HuH-7 (cell line): ENCODE measurements around the gene LAG3.
A peak's percentile ranks its signal among the peaks of the same experiment; 100 is the strongest.
"Not testable (repeated sequence)": the region's sequence is repeated elsewhere in the genome, so short reads cannot be mapped to it uniquely, and the experiment has no call there.

Source experiments
- DNase-seq: peaks from one replicate; pipeline ENCODE4 v3.0.0; 2011; ENCODE audit warnings: low spot score

Gene LAG3

DNA sequence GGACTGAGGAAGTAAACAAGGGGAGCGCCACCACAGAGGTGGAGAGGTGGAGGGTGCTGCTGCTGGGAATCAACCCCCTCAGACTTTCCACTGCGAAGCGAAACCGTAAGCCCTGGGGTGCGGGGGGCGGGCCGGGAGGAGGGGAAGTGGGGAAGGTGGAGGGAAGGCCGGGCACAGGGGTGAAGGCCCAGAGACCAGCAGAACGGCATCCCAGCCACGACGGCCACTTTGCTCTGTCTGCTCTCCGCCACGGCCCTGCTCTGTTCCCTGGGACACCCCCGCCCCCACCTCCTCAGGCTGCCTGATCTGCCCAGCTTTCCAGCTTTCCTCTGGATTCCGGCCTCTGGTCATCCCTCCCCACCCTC lies at the start of gene LAG3:
Gene LAG3, plus strand, starts transcription at position 190 of the 365 bp plus-strand sequence. CDS start 333 bp downstream, outside the sequence.
- no peak for DNase-seq

DNA sequence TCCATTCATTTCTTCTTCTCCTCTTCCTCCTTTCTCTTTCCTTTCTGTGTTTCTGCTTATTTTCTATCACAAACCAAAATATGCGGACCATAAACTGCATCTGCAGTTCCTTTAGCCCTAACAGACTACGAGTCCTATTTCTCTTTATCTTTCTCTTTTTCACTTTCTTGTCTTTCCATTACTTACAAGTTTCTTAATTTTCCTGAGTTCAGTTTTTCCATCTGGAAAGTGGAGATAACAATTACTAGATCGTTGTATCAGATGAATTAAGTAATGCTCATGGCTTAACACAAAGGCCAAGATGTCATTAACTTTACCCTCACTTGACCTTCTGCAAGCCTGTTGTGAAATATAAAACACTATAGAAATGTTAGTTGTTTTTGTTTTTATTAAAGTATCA lies 49.5 kb upstream of the LAG3 start:
- no peak for DNase-seq

DNA sequence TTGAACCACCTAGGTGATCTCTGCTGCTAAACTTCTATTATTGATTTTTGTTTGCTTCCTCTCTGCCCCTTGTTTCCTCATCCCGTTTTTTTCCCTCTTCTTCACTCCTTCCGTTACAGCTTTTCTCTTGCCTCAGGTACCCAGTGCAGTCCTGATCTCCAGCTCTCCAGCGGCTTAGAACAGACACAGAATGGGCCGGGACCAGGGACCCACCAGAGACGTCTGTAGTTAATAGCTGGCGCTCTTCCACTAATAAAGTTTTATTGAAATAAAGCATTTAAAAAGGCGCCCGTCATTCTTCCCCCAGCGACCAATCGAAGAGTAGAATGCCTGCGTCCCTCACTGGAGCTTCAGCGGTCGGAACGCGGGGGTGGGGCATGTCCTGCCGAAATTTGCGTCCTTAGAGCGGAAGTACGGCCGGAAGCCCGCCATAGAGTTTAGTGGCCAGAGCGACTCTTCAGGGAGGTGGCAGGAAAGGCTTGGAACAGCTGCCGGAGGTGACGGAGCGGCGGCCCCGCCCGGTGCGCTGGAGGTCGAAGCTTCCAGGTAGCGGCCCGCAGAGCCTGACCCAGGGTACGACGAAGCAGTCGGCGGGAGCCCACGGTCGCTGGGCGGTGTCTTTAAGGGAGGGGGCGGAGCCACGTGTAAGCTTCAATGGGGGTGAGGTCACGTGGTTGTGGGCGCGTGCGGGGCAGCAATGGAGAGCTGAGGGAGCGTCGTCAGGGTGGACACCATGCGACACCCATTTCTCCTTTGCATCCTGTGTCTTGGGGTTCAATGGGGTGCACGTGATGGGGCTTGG lies 48.5 kb upstream of the LAG3 start, which contains the start of gene COPS7A:
Gene COPS7A, plus strand, starts transcription at position 440 of the 802 bp plus-strand sequence. CDS start 611 bp downstream, outside the sequence.
- peak; percentile 96 for DNase-seq

DNA sequence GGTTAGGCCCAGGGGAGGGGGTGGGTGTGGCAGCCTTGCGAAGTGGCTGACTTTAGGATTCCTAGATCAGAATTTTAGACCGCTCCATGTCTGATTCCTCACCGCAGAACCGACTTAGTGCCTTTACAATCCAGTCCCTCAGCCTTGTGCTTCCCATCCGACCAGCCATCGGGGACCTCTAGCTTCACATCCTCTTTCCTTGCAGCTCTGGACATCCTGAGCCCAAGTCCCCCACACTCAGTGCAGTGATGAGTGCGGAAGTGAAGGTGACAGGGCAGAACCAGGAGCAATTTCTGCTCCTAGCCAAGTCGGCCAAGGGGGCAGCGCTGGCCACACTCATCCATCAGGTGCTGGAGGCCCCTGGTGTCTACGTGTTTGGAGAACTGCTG lies 47.9 kb upstream of the LAG3 start:
- no peak for DNase-seq

DNA sequence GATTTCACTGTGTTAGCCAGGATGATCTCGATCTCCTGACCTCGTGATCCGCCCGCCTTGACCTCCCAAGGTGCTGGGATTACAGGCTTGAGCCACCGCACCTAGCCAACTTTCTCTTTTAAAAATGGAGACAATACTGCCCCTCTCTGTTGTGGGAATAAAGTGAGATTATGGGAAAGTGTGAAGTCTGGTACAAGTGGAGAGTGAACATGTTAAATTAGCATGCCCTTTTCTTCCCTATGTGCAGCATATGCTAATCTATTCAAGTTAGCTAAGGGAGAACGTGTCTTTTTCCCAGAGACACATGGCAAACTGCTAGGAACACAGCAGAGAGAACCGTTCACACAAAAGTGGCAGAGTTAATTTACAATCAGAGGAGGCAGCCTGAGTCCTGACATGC lies 47.0 kb upstream of the LAG3 start:
- no peak for DNase-seq

DNA sequence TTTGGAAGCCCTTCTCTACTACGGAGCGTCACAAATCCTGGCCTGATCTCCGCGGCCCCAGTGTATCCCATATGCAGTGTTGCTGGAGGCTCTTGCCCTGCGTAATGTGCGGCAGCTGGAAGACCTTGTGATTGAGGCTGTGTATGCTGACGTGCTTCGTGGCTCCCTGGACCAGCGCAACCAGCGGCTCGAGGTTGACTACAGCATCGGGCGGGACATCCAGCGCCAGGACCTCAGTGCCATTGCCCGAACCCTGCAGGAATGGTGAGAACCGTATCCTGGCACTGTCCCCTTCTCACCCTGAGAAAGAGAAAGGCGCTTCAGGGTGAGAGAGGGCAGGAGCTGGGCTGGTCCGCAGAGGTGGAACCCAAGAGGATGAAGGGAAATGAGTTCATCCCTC lies 43.1 kb upstream of the LAG3 start:
- DNase-seq = no peak

DNA sequence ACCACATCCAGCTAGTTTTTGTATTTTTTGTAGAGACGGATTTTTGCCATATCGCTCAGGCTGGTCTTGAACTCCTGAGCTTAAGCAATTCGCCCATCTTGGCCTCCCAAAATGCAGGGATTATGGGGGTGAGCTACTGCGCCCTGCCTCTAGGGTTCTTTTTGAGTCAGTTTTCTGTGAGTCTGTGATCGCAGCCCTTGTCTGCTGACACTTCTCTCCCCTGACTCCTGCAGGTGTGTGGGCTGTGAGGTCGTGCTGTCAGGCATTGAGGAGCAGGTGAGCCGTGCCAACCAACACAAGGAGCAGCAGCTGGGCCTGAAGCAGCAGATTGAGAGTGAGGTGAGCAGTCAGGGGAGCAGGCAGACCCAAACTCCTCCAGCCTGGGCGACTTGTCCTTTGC lies 42.2 kb upstream of the LAG3 start:
- no peak for DNase-seq

DNA sequence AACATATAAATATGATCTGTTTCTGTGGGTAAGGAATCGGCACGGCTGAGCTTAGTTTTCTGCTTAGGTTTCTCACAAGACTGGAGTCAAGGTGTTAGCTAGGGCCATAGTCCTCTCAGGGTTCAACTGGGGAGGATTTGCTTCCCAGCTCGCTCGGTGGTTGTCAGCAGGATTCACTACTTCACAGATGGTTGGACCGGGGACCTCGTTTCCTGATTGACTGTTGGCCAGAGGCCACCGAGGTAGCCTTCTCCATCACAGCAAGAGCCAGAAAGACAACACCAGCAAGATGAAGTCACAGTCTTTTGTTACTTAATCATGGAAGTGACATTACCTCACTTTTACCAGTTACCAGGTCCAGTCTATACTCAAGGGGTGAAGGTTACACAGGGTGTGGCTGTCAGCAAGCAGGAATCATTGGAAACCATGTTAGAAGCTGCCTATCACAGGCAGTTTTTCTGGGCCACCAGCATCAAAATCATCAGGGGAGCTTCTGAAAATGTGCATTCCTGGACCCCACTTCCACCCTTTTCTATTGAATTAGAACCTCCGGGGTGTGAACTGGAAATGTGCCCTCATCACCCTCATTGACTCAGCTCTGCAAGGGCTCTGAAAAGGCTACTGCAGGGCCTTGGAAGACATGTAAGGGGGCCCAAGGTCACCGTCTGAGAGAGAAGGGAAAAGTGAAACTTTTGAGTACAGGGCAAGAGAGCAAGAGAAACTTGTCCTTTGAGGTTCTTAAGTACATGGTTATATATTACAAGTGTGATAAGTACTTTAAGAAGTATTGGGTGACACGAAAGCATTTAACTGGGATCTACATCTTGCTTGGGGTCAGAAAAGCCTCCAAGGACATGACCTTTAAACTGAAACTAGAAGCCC lies 37.6 kb upstream of the LAG3 start:
- DNase-seq = no peak

DNA sequence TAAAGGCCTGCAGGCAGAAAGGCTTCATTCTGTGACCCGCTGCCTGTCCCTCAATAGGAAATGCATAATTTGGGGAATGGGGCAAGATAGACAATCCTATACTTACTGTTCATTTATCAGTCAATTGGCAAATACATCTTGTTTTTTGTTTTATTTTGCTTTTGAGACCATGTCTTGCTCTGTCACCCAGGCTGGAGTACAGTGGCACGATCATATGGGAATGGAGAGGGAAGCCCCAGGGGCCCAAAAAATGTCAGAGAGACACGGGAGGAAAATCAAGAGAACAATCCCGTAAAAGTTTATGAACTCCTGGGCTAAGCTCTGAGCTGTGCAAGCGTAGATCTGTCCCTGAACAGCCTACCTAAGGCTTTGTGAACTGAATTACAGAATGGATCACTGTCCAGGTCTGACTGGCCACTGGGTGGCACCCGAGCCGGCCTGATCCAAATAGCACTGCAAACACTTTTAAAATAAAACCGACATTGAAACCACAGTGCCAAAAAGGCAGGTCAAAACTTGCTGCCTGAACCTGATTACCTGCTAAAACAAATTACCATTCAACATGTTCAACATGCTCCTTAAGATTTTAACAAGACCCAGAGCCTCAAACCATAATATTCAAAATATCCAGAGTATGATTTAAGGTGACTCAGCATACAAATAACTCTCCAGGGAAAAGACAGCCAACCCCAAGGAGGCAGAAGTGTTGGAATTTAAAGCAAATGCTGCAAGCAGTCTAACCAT lies 36.7 kb upstream of the LAG3 start:
- peak; percentile 73 for DNase-seq

DNA sequence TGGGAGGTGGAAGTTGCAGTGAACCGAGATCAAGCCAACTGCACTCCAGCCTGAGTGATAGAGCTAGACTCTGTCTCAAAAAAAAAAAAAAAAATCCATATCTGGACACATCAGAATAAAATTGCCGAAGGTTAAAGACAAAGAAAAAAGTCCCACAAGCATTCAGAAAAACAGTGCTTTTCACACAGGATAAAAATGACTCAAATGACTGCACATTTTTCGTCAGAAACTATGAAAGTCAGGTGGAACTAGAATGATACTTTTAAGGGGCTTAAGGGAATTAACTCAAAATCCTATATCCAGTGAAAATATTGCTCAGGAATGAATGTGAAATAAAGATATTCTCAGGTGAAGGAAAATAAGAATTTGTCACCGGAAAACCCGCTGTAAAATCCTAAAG lies 35.6 kb upstream of the LAG3 start:
- no peak for DNase-seq

DNA sequence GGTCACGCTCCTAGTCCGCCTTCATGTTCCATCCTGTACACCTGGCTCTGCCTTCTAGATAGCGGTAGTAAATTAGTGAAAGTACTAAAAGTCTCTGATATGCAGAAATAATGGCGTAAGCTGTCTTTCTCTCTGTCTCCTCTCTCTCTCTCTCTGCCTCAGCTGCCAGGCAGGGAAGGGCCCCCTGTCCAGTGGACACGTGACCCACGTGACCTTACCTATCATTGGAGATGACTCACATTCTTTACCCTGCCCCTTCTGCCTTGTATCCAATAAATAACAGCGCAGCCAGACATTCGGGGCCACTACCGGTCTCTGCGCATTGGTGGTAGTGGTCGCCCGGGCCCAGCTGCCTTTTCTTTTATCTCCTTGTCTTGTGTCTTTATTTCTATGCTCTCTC lies 30.2 kb upstream of the LAG3 start:
- not testable (repeated sequence) for DNase-seq

DNA sequence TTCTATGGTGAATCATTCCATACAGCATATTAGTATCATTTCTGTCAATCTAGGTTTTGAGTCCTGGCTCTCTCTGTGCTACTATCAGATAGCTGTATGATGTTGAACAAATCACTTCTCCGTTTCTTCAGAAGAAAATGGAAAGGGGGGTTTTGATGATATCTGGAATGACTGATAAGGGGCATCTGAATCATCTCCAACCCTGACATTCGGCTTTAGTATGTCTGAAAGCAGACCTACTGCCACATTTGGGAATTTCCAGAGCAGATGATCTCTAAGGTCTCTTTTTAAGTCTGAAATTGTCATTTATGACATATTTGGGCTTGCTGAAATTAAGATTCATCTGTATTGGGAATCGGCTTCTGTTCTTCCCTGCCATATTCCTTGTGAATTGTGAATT lies 29.5 kb upstream of the LAG3 start:
- no peak for DNase-seq

DNA sequence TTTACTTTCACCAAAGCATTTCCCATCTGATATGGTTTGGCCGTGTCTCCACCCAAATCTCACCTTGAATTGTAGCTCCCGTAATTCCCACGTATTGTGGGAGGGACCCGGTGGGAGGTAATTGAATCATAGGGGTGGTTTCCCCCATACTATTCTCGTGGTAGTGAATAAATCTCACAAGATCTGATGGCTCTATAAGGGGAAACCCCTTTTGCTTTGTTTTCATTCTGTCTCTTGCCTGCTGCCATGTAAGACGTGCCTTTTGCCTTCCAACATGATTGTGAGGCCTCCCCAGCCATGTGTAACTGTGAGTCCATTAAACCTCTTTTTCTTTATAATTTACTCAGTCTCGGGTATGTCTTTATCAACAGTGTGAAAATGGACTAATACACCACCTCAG lies 29.0 kb upstream of the LAG3 start:
- not testable (repeated sequence) for DNase-seq

DNA sequence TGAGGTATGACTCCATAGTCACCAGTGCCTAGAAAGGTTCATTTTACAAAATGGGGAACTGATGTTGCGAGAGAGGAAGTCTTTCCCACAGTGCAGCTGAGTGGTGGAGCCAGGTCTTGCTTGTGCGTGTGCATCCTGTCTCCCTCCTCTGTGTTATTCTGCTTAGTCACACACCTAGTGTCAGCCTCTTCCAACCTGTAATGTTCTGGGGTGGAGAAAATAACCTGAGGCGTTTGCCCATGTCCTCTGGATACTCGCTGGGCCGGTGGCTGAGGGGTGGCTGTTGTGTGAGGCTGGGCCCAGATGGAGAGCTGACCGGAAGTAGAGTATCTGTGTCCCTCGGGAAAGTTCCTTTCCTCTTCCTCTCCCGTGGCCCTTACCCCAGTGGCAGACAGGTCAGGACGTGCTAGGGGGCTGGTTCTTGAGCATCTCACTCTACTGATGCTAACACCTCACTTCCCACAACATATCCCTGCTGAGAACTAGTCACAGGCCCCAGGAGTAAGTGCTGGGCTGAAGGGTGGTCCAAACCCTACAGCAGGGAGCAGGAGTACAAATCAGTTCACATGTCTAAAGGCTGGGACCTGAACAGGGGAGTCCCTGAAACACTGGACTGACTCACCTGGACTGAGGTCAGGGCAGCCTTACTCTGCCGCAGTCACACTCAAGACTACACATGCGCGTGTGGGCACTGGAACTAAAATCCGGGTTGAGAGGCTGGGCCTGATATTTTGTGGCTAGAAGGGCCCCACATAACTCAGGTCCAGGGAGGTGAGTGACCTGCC lies 26.4 kb upstream of the LAG3 start:
- DNase-seq = no peak

DNA sequence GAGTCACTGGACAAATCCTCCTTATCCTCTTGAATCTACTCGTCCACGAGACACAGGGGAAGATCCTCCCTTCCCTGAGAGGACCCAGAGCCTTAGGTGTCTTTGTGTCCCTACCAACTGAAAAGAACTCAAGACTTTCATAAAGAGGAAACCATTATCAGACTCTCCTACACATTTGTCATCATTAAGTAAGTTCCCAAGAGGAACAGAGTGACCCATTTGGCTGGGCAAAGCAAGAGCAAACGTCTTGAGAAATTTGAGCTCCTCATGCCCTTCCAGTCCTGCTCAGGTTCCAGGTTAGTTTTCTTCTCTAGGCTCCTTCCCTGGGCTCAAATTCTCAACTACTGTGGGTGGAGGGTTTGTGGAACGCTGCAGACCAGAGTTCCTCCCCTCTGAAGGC lies 25.1 kb upstream of the LAG3 start:
- DNase-seq = no peak

DNA sequence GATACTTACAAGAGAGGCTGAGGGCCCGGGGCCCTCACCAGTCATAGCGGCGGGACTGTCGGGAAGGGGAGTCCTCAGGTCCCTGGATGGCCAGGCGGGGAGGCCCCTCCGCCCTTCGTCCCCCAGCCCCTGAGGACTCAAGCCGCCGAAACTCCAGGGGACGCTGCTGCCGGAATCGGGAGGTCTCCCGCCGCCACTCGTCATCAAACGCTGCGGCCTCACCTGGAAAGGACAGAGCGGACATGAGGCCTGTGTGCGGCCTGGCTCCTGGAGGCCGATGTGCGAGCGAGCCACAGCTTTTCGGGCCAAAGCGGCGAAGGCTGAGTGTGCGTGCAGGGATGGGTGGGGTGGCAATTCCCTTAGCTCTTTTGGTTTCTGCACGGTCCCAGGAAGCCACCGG lies 23.6 kb upstream of the LAG3 start:
- no peak for DNase-seq

DNA sequence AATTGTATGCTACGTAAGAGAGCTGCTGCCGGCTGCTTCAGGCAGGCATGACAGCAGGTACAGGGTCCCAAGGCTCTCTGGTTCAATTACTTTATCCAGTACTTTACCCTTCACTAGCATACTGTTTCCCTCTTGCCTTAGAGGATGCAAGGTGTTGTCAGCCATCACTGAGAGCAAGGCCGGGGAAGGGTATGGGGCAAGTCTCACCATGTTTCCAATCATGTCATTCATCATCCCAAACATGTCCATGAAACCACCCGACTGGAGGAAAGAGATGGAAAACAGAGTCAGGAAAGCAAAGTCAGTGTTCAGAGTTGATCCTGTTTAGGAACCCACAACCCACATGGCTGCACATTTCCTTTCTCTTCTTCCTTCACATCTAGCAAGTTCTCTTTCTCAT lies 21.8 kb upstream of the LAG3 start:
- DNase-seq = no peak

DNA sequence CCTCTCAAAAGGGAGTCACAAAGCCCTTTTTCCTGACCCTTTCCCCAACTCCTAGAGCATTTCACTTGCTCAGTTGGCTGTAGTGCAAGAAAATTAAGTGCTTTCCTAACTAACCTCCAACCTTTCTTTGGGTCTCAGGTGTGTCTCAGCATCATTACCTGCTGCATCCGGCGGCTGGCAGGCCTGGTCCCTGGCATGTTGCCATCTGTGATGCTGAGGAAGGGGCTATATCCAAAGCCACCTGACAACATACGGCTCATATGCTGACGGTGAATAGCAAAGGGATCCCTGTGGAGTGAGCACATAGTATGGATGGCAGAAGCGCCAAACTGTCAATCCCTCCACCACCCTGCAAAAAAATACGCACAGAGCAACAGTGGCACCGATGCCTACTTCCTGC lies 20.6 kb upstream of the LAG3 start:
- DNase-seq = no peak

DNA sequence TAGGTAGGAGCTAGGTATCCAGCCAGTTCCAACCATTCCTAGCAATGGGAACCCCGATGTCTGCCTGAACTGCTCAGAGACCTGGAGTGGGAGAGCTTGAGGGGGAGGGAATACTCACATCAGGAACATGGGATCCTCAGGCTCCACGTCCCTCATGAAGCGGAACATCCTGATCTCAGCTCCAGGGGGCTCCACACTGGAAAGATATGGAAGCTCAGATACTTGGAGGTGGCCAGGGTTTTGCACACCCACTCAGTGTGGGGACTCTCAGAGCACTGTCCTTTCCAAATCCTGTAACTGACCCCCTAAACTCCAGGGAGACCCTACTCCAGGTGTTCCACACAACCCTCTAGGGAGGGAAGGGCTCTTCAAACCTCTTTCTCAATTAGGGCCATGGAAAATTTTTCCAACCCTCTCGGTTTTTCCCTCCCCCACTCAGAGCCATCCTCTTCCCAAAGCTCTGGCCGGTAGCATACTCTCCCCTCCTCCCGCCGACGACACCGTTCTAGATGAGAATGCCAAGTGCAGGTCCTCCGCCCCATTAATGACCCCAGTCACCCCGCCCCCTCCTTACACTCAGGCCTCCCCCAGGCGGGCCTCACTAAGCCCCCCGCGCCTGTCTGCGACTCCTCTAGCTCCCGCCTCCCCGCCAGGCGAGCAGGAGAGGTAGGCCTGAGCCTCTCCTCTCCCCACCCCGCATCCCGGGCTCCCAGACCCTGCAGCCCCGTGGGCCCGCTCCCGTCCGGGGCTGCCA lies 20.0 kb upstream of the LAG3 start:
- peak; percentile 67 for DNase-seq

DNA sequence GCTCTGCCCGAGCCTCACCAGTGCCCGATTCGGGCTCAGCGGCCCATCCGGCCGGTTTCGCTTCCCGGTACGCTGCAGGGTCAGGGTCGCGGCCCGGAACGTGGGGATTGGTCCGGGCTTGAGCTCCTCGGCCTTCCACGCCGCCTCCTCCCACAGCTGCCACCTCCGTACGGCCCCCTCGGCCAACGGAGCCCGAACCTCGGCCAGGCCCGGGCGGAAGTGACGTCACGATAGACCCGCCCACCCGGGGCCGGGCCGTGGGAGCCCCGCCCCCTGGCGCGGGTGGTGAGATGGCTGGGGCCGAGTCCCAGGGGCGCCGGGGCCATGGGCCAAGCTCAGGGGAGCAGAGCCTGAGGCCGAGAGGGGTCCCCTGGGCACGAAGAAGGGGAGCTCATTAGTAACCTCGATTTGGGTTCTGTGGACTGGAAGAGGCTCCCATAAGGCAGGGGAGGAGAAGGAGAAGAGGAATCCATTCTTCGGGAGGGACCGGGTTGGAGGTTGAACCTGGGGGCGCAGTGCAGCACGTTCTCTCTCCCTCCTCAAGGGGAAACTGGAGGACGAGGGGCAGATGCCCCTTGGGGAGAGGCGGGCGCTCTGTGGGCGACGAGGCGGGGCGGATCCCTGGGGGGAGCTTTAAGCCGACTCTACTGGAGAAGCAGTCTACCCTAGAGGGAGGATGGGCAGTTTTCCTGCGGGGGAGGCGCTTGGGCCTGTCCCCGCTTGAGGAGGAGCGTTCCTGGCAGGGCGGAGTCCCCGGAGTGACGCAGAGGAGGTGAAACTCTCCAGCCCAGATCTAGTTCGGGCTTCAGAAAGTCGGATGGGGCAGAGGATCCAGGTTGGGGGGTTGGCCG lies 19.2 kb upstream of the LAG3 start, which contains the start of gene MLF2:
Gene MLF2, minus strand, starts transcription at position 221 of the 851 bp plus-strand sequence. CDS start 807 bp downstream, outside the sequence.
- peak; percentile 95 for DNase-seq
